ENCODE data around the gene MANEAL.

DNA sequence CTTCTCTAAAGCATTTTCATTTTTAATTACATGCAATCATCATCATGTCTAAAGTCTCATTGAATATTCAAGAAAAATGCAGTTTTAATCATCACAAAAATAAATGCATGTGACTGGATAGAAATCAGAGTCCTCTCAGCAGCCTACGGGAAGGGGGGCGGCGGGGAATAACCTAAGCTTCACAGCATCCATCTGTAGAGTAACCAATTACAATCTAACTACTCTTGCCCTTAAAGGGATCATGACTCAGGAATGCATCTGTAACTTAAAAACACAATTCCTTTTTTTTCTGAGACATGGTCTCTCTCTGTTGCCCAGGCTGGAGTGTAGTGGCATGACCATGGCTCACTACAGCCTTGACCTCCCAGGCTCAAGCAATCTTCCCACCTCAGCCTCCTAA is 43.1 kb downstream of the MANEAL start:
- TF ChIP-seq, protein P1, sequence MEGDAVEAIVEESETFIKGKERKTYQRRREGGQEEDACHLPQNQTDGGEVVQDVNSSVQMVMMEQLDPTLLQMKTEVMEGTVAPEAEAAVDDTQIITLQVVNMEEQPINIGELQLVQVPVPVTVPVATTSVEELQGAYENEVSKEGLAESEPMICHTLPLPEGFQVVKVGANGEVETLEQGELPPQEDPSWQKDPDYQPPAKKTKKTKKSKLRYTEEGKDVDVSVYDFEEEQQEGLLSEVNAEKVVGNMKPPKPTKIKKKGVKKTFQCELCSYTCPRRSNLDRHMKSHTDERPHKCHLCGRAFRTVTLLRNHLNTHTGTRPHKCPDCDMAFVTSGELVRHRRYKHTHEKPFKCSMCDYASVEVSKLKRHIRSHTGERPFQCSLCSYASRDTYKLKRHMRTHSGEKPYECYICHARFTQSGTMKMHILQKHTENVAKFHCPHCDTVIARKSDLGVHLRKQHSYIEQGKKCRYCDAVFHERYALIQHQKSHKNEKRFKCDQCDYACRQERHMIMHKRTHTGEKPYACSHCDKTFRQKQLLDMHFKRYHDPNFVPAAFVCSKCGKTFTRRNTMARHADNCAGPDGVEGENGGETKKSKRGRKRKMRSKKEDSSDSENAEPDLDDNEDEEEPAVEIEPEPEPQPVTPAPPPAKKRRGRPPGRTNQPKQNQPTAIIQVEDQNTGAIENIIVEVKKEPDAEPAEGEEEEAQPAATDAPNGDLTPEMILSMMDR (IDR thresholded peaks at IDR 0.05) = no peak
- TF ChIP-seq EZH2 (IDR thresholded peaks at IDR 0.05) = no peak
